ENCODE measurements around the gene IPPK. TPM values are rescaled to one million over a fixed set of nuclear protein-coding genes. Genes with fewer than 3 reads are reported as not detected.

Gene IPPK
- total RNA-seq, 5 donors from 2014 or later (not counting 1 experiment from before 2014, with no cell fraction given) = 7.5 to 9.6 (median 8.3) TPM

GRCh38 chr9:92605224-92605623, 64.7 kb downstream of the IPPK start:
- Histone ChIP-seq H3K4me1 (ENCODE audit: control insufficient read depth in 1 of 2, extremely low read depth in 1 of 2, insufficient read depth in 2 of 2, low read length in 2 of 2) (no peaks in the 10 kb centered on the region), H3K27me3 (replicated peaks in 1 of 2; ENCODE audit: control insufficient read depth in 2 of 2, extremely low read depth in 1 of 2, insufficient read depth in 2 of 2, low read length in 1 of 2) (no peaks in the 10 kb centered on the region), H3K36me3 (ENCODE audit: control insufficient read depth in 2 of 2, extremely low read depth in 1 of 2, insufficient read depth in 1 of 2, low read length in 1 of 2) (no peaks in the 10 kb centered on the region), H3K4me3 (ENCODE audit: control insufficient read depth in 1 of 2, extremely low read depth in 1 of 2, low read length in 1 of 2) (no peak overlapping the region), H3K27ac (ENCODE audit: low read length) (no peak overlapping the region), H3K9me3 (no peaks in the 10 kb centered on the region)
- ChIA-PET POLR2A (no interaction called here), CTCF (no interaction called here)
- Mint-ChIP-seq H3K9me3 (peaks cover 3 to 14% (median 11%) of the 10 kb centered on the region in 3 donors), H3K27ac (no peak overlapping the region), H3K4me3 (no peak overlapping the region), H3K27me3 (no peaks in the 10 kb centered on the region), H3K4me1 (no peaks in the 10 kb centered on the region), H3K36me3 (peaks cover 9% of the 10 kb centered on the region)
- DNase-seq (no peak), ATAC-seq (replicated peaks in 1 of 4) (no peak)
- 100% methylated on average over 3 of the region's 5 CpGs for WGBS (ENCODE audit: insufficient coverage)

- Mint-ChIP-seq H3K27ac (no peak overlapping the region), H3K4me1 (no peaks in the 10 kb centered on the region), H3K4me3 (no peak overlapping the region), H3K27me3 (no peaks in the 10 kb centered on the region), H3K9me3 (peaks cover 3 to 14% (median 11%) of the 10 kb centered on the region in 3 donors), H3K36me3 (peaks cover 9% of the 10 kb centered on the region)
- H3K27me3 ChIP-seq (replicated peaks in 1 of 2; ENCODE audit: control insufficient read depth in 2 of 2, extremely low read depth in 1 of 2, insufficient read depth in 2 of 2, low read length in 1 of 2) = no peaks in the 10 kb centered on the region
- no peaks in the 10 kb centered on the region for H3K9me3 ChIP-seq
- ATAC-seq (replicated peaks in 1 of 4) (no peak), DNase-seq (no peak)
- H3K4me3 ChIP-seq (ENCODE audit: control insufficient read depth in 1 of 2, extremely low read depth in 1 of 2, low read length in 1 of 2) = no peak overlapping the region
- H3K36me3 ChIP-seq (ENCODE audit: control insufficient read depth in 2 of 2, extremely low read depth in 1 of 2, insufficient read depth in 1 of 2, low read length in 1 of 2) = no peaks in the 10 kb centered on the region
- no peak overlapping the region for H3K27ac ChIP-seq (ENCODE audit: low read length)
- no peaks in the 10 kb centered on the region for H3K4me1 ChIP-seq (ENCODE audit: control insufficient read depth in 1 of 2, extremely low read depth in 1 of 2, insufficient read depth in 2 of 2, low read length in 2 of 2)
- no CpG with 5 or more reads among the region's 5 CpGs for WGBS (ENCODE audit: insufficient coverage)
- POLR2A ChIA-PET = no interaction called here
- CTCF ChIA-PET = no interaction called here
Measured at GRCh38 chr9:92603990-92604389, 65.9 kb downstream of the IPPK start.

GRCh38 chr9:92603100-92603499, 66.8 kb downstream of the IPPK start:
- H3K27me3 Mint-ChIP-seq = no peaks in the 10 kb centered on the region
- Histone ChIP-seq H3K36me3 (ENCODE audit: control insufficient read depth in 2 of 2, extremely low read depth in 1 of 2, insufficient read depth in 1 of 2, low read length in 1 of 2) (no peaks in the 10 kb centered on the region), H3K27ac (ENCODE audit: low read length) (no peak overlapping the region), H3K9me3 (no peaks in the 10 kb centered on the region), H3K4me3 (ENCODE audit: control insufficient read depth in 1 of 2, extremely low read depth in 1 of 2, low read length in 1 of 2) (no peak overlapping the region), H3K27me3 (replicated peaks in 1 of 2; ENCODE audit: control insufficient read depth in 2 of 2, extremely low read depth in 1 of 2, insufficient read depth in 2 of 2, low read length in 1 of 2) (no peaks in the 10 kb centered on the region), H3K4me1 (ENCODE audit: control insufficient read depth in 1 of 2, extremely low read depth in 1 of 2, insufficient read depth in 2 of 2, low read length in 2 of 2) (no peaks in the 10 kb centered on the region)
- H3K4me3 Mint-ChIP-seq = no peak overlapping the region
- ATAC-seq (replicated peaks in 1 of 4) (no peak), DNase-seq (no peak)
- ChIA-PET POLR2A (no interaction called here), CTCF (no interaction called here)
- no peak overlapping the region for H3K27ac Mint-ChIP-seq
- 100% methylated on average over 1 of the region's 5 CpGs for whole genome bisulfite sequencing (ENCODE audit: insufficient coverage)
- H3K36me3 Mint-ChIP-seq = peaks cover 9% of the 10 kb centered on the region
- peaks cover 3 to 14% (median 11%) of the 10 kb centered on the region in 3 donors for H3K9me3 Mint-ChIP-seq
- H3K4me1 Mint-ChIP-seq = no peaks in the 10 kb centered on the region

GRCh38 chr9:92602413-92602812, 67.5 kb downstream of the IPPK start:
- no peak for ATAC-seq (replicated peaks in 1 of 4)
- H3K27me3 Mint-ChIP-seq = no peaks in the 10 kb centered on the region
- Histone ChIP-seq H3K27ac (ENCODE audit: low read length) (no peak overlapping the region), H3K9me3 (no peaks in the 10 kb centered on the region), H3K27me3 (replicated peaks in 1 of 2; ENCODE audit: control insufficient read depth in 2 of 2, extremely low read depth in 1 of 2, insufficient read depth in 2 of 2, low read length in 1 of 2) (no peaks in the 10 kb centered on the region), H3K36me3 (ENCODE audit: control insufficient read depth in 2 of 2, extremely low read depth in 1 of 2, insufficient read depth in 1 of 2, low read length in 1 of 2) (no peaks in the 10 kb centered on the region), H3K4me3 (ENCODE audit: control insufficient read depth in 1 of 2, extremely low read depth in 1 of 2, low read length in 1 of 2) (no peak overlapping the region), H3K4me1 (ENCODE audit: control insufficient read depth in 1 of 2, extremely low read depth in 1 of 2, insufficient read depth in 2 of 2, low read length in 2 of 2) (no peaks in the 10 kb centered on the region)
- ChIA-PET CTCF (no interaction called here), POLR2A (no interaction called here)
- H3K4me3 Mint-ChIP-seq = no peak overlapping the region
- WGBS (ENCODE audit: insufficient coverage) = 95% methylated on average over 8 of the region's 10 CpGs
- H3K27ac Mint-ChIP-seq = no peak overlapping the region
- peaks cover 3 to 14% (median 11%) of the 10 kb centered on the region in 3 donors for H3K9me3 Mint-ChIP-seq
- no peaks in the 10 kb centered on the region for H3K4me1 Mint-ChIP-seq
- DNase-seq = no peak
- peaks cover 9% of the 10 kb centered on the region for H3K36me3 Mint-ChIP-seq

GRCh38 chr9:92601451-92601850, 68.5 kb downstream of the IPPK start:
- Mint-ChIP-seq H3K4me3 (no peak overlapping the region), H3K36me3 (peaks cover 9% of the 10 kb centered on the region)
- CTCF ChIA-PET = no interaction called here

GRCh38 chr9:92600462-92601261, 69.3 kb downstream of the IPPK start:
- peaks cover 9% of the 10 kb centered on the region for H3K36me3 Mint-ChIP-seq
- no peaks in the 10 kb centered on the region for H3K4me1 Mint-ChIP-seq
- POLR2A ChIA-PET = no interaction called here
- H3K9me3 ChIP-seq = no peaks in the 10 kb centered on the region
- ATAC-seq (replicated peaks in 1 of 4) = no peak
- DNase-seq = no peak
- no peak overlapping the region for H3K4me3 Mint-ChIP-seq
- H3K36me3 ChIP-seq (ENCODE audit: control insufficient read depth in 2 of 2, extremely low read depth in 1 of 2, insufficient read depth in 1 of 2, low read length in 1 of 2) = no peaks in the 10 kb centered on the region
- no peak overlapping the region for H3K27ac ChIP-seq (ENCODE audit: low read length)
- H3K9me3 Mint-ChIP-seq = peaks cover 3 to 14% (median 11%) of the 10 kb centered on the region in 3 donors
- H3K27me3 Mint-ChIP-seq = no peaks in the 10 kb centered on the region
- CTCF ChIA-PET = no interaction called here
- H3K27me3 ChIP-seq (replicated peaks in 1 of 2; ENCODE audit: control insufficient read depth in 2 of 2, extremely low read depth in 1 of 2, insufficient read depth in 2 of 2, low read length in 1 of 2) = no peaks in the 10 kb centered on the region
- 86% methylated on average over 5 of the region's 12 CpGs for WGBS (ENCODE audit: insufficient coverage)
- H3K4me3 ChIP-seq (ENCODE audit: control insufficient read depth in 1 of 2, extremely low read depth in 1 of 2, low read length in 1 of 2) = no peak overlapping the region
- no peak overlapping the region for H3K27ac Mint-ChIP-seq
- H3K4me1 ChIP-seq (ENCODE audit: control insufficient read depth in 1 of 2, extremely low read depth in 1 of 2, insufficient read depth in 2 of 2, low read length in 2 of 2) = no peaks in the 10 kb centered on the region

More at GRCh38 chr9:92601451-92601850, 68.5 kb downstream of the IPPK start:
- peaks cover 3 to 14% (median 11%) of the 10 kb centered on the region in 3 donors for H3K9me3 Mint-ChIP-seq
- no peaks in the 10 kb centered on the region for H3K27me3 Mint-ChIP-seq
- POLR2A ChIA-PET = no interaction called here
- Histone ChIP-seq H3K4me1 (ENCODE audit: control insufficient read depth in 1 of 2, extremely low read depth in 1 of 2, insufficient read depth in 2 of 2, low read length in 2 of 2) (no peaks in the 10 kb centered on the region), H3K36me3 (ENCODE audit: control insufficient read depth in 2 of 2, extremely low read depth in 1 of 2, insufficient read depth in 1 of 2, low read length in 1 of 2) (no peaks in the 10 kb centered on the region), H3K9me3 (no peaks in the 10 kb centered on the region), H3K4me3 (ENCODE audit: control insufficient read depth in 1 of 2, extremely low read depth in 1 of 2, low read length in 1 of 2) (no peak overlapping the region), H3K27me3 (replicated peaks in 1 of 2; ENCODE audit: control insufficient read depth in 2 of 2, extremely low read depth in 1 of 2, insufficient read depth in 2 of 2, low read length in 1 of 2) (no peaks in the 10 kb centered on the region), H3K27ac (ENCODE audit: low read length) (no peak overlapping the region)
- no peak overlapping the region for H3K27ac Mint-ChIP-seq
- H3K4me1 Mint-ChIP-seq = no peaks in the 10 kb centered on the region
- DNase-seq (no peak), ATAC-seq (replicated peaks in 1 of 4) (no peak)
- 89% methylated on average over 12 of the region's 12 CpGs for WGBS (ENCODE audit: insufficient coverage)
